LNCAP (cell line): Measurements from ENCODE around the gene PPP1R13B.

Experiments
- TF ChIP-seq, protein P1 (sequence below): fragments of 450-650 bp; IDR thresholded peaks from 2 replicates; pipeline ENCODE4 v1.5.1; 2017; ENCODE audit warnings: mild to moderate bottlenecking

The PPP1R13B gene

DNA sequence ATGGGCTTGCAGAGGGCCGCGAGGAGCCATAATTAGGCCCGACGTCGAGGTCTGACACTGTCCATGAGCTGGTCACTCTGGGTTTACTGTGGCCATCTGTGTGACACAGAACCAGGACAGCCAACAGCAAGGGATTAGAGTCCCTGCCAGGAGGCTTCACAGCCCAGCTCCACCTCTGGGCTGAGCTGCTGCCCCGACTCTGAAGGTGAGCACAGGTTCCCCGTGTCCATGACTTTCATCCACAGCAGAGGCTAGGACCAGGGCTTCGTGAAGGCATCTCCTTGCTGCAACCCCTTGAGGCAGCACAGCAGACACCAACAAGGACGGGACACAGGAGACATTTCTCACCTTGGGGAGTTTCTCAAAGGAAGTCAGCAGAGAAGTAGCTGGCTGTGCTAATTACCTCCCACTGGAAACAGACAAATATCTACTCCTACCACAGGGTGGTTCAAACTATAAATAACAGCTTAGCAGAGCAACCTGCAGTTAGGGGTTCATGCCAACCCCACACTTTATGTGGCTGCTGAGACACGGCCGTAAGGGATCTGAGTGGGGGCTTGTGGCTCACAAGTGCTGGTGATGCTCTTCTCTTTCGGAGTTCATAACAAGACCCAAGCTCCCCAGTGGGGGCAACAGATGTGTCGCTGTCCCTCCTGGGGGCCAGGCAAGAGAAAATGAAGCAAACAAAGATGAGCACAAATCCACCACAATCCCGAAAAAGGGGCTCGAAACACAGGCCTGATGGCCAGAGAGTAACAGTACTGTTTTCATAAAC is 102.6 kb downstream of the PPP1R13B start:
- TF ChIP-seq, protein P1, sequence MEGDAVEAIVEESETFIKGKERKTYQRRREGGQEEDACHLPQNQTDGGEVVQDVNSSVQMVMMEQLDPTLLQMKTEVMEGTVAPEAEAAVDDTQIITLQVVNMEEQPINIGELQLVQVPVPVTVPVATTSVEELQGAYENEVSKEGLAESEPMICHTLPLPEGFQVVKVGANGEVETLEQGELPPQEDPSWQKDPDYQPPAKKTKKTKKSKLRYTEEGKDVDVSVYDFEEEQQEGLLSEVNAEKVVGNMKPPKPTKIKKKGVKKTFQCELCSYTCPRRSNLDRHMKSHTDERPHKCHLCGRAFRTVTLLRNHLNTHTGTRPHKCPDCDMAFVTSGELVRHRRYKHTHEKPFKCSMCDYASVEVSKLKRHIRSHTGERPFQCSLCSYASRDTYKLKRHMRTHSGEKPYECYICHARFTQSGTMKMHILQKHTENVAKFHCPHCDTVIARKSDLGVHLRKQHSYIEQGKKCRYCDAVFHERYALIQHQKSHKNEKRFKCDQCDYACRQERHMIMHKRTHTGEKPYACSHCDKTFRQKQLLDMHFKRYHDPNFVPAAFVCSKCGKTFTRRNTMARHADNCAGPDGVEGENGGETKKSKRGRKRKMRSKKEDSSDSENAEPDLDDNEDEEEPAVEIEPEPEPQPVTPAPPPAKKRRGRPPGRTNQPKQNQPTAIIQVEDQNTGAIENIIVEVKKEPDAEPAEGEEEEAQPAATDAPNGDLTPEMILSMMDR, result no peak

DNA sequence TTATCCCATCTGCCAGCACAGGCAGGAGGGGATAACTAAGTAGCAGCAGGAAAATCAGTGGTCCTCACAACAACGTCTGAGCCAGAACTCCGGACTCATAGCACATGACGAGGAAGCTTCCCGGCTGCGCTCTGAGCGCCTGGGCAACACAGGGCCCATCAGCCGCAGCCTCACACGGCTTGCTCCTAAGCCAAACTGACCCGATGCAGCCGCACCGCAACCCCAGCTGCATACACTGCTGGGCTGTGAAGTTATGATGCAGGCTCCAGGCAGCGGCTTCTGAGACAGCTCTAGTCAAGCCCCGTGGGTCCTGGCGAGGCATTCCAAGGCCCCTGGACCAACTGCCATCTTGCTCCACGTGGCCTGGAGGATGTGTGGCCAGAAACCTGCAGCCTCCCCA is 103.7 kb downstream of the PPP1R13B start:
- TF ChIP-seq, protein P1, result no peak

DNA sequence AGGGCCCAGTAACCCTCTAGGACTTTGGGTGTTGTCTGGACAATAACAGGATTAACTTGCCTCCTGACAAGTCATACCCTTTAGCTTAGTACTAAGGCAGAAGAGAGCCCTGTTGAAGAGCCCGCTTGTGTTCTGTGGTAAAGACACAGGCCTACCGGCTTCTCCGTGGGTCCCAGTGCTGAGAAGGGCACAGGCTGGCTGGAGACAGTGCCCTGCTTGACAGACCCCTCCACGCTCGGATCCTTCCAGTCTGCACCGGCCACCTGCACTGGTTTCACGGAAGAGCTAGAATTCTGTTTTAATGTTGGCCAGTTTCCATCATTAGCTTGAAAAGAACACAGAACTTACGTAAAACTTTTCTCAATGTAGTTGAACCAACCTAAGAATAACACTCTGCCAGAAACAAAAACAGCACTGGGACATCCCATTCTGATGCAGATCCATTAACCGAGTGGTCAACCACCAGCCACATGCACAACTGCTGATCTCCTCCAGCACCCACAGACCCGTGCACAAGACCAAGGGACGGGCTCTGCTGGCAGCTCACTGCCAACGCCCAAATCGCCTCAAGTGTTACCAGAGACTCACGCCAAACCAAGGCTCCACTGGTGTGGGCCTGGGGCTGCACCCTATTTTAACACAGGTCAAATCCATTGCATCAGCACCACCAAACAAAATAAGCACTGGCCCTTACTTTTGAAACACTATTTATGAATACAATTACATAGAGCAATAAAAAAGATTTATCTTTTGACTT is 104.7 kb downstream of the PPP1R13B start:
- TF ChIP-seq, protein P1, result no peak

DNA sequence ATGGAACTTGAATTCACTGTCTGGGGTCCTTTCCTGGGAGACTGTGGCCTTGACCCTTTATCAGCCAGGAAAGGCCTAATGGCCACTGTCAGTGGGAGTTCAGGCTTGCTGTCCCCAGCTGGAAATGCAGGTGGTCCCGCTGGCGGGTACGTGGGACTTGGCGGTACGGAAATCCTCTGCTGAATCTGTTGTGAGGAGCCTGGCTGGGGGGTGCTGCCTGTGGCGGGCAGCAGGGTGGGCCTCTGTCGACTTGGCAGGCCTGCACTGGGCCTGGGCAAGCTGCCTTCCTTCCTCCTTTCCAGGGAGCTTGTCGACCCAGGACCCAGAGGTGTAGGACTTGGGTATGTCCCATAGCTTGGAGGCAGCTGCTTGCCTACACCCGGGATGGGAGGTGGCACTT is 105.5 kb downstream of the PPP1R13B start:
- TF ChIP-seq, protein P1, result no peak

DNA sequence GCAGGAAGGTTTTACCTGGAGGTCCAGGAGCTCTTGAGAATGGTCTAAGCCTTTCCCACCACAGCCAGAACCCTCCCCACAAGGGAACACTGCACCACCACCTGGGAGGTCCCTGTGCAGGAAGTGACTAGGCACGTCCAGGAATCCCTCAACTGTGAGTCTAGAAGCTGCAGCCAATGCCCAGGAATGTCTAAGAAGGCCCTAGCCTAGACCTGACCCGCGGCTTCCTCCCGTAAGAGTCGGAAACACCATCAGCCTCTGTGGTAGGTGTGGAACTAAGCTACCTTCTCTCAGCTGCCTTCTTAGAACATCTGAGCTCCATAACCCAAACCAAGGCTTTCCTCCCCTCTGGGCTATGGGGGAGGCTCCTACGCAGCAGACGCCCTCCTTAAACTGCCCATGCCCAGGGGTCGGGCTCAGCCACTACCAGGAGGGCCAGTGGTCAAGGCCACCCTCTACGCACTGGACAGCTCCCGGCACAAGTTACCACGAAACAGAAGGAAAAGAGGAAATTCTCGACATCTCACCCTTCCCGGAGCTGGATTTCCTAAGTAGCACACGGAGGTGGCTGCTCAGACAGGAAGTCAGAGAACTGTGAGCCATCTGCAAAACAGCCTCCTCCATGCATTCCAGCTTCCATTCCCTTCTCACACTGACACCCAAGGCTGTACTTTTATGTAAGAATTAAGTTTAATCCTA is 106.2 kb downstream of the PPP1R13B start:
- TF ChIP-seq, protein P1, result no peak

DNA sequence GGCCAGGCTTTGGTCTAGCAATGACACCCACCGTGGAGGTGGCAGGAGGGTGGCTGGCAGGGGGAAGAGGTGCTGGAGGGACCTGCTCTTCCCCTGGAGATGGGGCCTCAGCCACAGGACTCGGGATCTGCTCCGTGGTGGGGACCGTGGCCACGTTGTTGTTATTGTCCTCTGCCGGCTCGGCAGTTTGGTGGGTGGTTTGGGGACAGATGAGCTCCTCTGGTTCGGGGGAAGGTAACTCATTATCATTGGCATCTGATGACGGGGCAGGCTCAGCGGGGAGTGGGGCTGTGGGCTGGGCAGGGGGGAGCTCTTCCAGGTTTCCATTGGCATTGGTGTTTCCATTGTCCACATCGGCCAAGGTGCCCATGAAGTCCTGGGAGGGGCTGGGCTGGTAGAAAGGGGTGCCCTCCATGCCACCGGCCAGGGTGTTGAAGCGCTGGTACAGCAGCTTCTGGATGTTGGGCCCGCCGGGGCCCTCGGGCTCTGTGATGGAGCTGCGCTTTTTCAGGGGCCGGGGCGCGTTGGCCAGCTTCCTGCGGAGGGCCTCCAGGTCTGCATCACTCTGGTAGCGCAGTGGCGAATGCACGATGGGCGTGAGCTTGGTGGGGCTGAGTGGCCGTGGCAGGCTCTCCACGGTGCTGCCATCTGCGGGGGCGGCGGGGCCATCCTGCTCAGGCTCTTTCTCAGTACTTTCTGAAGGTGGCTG is 107.4 kb downstream of the PPP1R13B start:
- TF ChIP-seq, protein P1, result no peak

DNA sequence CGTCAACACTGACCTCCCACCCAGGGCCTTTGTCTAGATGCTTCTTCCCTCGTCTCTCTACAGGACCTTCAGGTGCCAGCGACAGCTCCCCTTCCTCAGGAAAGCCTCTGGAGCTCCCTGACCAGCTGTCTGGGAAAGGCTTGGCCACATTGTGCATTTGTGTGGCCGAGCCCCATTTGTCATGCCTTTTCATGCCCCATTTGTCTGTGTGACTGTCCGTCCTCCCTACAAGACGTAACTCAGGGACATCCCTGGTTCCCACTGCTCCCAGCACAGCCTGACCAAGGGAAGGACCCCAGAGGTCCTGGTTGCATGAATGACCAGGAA is 107.9 kb downstream of the PPP1R13B start:
- TF ChIP-seq, protein P1, result no peak
